ENCODE data around the gene C11orf52.
A peak's percentile ranks its signal among the peaks of the same experiment; 100 is the strongest.

Gene C11orf52

DNA sequence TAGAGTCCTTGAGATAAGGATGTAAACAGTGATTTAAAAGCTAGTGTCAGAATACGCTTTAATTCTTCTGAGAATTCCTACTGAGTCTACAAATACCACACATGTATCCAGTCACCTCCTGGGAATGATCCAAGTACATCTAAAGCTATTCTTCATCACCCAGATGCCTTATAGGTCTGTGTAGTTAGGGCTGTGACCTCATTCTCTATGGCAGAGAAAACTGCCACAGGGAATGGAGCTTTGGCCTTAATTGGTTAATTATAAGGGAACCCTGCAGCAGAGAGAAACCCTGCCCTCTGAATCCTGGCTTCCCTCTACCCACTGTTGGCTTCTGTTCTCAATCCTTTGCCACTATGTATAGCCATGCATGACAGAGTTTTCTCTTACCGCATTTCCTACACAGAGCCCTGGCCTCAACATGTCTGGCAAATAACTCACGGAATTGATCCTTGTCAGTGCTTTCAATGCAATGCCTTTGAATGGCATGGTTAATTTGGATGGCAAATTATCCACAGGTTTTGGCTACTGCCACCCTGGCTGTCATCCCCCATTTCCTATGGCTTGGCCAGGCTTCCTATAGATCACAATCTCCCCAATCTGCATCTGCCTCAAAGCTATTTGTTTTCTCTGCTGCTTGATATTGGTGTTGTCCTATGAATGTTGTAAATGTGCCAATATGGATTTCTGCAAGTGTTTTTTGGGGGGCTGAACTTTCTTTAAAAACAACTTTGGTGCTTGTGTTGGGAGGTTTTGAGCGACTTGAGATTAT lies 21.3 kb downstream of the C11orf52 start:
- DNase-seq, result no peak

DNA sequence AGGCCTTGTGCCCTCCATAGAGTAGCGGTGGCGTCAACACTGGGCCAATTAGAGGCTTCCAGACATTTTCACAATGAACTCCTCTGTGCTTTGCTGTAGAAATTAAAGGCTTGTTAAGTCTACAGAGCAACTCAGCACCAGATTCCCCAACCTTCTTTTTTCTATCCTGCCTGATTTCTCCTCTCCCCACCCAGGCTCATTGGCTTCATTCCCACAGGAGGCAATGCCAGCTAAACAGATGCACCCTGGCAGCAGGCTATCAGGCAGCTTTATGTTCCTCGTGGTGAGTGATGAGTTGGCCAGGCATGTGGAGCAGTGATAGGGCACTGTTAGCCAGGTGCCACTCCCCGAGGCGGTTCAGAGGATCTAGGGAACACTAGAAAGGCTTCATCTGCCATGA lies 23.2 kb downstream of the C11orf52 start:
- no peak for DNase-seq

DNA sequence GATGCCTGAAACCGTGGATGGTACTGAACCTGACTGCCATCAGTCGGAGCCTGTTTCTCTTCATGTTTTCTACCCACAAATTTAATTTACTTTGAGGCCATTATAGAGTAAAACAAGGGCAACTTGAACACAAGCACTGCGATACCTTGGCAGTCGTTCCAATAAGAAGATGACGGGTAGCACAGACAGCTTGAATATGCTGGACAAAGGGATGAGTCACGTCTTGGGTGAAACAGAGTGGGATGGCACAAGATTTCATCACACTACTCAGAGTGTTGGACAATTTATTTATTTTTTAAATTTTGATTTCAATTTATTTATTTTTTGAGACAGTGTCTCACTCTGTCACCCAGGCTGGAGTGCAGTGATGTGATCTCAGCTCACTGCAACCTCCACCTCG lies 24.1 kb downstream of the C11orf52 start:
- DNase-seq, result no peak

DNA sequence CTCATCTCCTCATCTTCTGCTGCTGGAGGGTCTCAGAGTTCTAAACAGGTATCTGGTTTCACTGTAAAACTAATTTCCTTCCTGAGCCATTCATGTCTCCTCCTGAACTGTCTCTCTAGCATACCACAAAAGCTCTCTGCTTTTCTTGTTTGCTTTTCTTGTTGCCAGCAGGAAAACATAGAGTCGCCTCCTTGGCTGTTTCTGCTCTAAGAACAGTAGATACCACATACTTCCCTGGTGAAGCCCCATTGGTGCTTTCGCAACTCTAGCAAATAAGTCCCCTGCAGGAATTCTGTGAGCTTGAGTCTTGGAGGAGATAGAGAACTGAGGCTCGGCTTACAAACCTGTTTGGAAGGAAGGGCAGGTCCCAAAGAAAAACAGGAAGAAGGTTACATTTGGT lies 25.4 kb downstream of the C11orf52 start:
- DNase-seq, result no peak

DNA sequence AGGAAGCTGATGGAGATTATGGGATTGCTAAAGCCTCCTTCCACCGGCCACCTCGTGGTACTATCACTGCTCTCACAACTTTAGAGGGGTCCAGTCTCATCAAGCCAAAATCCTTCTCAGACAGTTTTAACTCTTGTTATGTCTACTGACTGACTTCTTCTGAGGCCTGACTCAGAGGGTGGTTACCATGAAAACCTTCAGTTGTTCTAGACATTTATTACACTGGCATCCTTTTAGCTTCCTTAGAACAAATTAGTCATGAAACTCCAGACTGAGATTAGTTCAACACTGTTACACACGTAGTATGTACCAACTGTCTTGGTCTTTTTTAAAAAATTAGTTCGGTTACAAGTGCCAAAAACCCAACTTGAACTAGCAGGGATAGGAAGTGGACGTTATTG lies 25.9 kb downstream of the C11orf52 start:
- no peak for DNase-seq

DNA sequence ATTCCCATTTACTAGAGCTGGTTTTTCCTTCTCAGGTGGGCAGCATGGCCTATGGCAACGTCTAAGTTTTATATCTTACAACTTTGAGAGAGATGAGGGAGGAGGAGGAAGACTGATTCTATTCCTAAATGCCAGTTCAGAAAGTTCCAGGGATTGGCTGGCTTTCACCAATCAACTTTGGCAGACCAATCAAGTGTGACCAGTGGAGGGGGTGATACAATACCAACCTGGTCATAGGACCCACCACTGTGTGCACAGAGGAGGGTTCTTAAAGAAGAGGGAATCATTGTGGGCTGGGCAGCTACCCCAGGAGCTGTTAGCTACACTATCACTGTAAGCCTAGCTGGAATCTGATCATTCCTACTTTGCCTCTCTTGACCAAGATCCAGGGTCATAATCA lies 26.5 kb downstream of the C11orf52 start:
- DNase-seq, result no peak

DNA sequence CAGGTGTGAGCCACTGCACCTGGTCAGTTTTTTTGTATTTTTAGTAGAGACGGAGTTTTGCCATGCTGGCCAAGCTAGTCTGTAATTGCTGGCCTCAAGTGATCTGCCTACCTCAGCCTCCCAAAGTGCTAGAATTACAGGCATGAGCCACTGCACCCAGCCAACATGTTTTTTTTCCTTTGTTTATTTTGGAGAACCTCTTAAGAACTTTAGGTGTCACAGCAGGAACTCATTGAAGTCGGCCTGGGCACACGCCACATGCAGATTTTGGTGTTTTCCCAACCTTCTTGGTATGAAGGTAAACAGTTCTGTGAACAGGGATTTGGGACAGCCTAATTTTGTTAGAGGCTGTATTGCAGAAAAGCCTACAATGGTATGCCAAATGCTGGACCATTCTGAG lies 27.8 kb downstream of the C11orf52 start:
- DNase-seq, result no peak

DNA sequence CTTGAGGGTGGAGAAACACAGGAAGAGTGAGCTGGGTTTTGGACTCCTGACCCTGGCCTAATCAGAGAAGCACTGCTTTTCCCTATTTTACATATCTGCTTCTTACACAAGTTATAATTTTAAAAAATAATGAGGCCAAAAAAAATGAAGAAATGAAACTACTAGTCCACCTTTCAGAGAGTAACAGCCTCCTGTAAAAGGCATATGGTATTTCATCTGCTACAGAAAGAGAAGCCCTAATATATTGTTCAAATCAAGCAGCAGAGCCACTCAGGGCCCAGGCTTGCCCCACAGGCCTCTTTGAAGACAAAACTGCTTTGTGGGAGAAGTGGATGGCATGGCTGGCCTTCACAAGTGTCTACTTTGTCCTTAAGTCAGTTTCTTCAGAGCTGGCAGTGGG lies 28.4 kb downstream of the C11orf52 start:
- no peak for DNase-seq

DNA sequence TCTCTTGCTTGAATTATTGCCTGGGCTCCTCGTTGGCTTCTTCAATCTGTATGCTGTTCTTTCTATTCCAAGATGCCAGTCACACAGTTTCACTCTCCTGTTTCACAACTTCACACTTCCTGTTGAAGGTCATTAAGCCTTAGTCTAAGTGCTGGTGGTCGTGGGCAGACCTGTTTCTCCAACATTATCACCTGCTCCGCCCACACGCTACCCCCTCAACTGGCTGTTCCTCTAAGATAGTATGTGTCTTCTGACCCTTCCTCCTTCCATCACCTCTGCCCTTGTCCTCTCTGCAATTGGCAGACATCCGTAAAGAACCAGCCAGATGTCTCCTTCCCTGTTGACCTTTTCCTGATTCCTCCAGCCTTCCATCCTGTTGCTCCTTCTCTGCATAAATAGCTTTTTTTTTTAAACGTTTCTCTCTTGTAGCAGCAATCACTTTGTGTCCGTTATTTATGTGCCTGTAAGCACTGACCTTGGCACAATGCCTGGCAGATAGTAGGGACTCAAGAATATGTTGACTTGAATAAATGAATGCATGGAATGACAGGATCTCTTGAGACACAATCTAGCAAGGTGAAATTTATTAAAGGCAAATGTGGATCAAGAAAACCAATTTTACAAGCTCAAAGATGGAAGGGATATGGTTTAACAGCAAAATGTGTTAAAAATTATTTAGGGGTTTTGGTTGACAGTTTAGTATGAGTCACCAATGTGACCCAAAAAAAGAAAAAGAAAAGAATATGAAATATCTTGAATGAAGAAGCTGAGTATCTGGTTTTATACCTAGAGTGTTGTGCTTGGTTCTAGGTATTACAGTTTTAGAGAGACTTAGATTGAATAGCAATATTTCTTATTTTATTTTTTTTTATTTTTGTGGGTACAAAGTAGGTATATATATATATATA lies 31.1 kb downstream of the C11orf52 start:
- DNase-seq, result no peak

DNA sequence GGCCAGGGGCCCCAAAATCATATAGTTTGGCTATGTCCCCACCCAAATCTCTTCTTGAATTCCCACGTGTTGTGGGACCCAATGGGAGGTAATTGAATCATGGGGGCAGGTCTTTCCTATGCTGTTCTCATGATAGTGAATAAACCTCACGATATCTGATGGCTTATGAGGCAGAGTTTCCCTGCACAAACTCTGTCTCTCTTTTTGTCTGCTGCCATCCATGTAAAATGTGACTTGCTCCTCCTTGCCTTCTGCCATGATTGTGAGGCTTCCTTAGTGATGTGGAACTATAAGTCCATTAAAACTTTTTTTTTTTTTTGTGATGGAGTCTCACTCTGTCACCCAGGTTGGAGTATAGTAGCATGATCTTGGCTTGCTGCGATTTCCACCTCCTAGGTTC lies 32.9 kb downstream of the C11orf52 start:
- DNase-seq, result no peak

DNA sequence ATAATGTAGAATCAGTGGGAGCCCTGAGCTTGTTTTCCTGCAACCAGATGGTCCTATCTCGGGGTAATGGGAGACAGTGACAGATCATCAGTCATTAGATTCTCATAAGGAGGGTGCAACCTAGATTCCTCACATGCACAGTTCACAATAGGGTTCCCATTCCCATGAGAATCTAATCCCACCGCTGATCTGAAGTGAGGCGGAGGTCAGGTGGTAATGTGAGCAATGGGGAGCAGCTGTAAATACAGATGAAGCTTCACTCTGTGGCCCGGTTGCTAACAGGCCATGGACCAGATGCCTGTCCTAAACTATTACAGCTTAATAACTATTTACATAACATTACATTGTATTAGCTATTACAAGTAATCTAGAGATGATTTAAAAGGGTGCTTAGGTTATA lies 35.4 kb downstream of the C11orf52 start:
- DNase-seq, result no peak

DNA sequence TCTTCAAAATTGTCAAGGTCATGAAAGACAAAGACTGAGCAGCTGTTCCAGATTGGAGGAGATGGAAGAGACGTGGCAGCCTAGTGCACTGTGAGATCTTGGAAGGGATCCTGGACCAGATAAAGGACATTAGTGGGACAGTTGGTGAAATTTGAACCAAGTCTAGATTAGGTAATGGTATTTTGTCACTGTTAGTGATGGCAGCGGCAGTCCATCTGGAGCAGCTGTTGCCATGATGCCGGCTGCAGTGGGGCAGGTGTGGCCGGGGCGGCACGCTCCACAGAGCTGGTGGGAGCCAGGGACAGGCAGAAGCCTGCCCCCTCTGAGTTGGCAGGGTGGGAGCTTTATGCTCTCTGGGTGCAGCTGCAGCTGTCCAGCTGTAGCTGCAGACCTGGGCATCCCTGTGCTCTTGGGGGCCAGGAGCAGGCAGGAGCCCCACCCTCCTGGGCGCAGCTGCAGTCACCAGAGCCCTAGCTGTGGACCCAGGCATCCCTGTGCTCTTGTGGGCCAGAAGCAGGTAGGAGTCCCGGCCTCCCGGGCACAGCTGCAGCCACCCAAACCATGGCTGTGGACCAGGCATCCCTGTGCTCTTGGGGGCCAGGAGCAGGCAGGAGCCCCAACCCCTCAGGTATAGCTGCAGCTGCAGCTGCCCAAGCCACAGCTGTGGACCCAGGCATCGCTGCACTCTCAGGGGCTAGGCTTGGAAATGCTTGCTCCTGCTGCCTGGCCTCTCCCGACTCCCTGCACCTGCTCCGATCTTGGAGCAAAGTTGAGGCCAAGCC lies 39.1 kb downstream of the C11orf52 start:
- no peak for DNase-seq

DNA sequence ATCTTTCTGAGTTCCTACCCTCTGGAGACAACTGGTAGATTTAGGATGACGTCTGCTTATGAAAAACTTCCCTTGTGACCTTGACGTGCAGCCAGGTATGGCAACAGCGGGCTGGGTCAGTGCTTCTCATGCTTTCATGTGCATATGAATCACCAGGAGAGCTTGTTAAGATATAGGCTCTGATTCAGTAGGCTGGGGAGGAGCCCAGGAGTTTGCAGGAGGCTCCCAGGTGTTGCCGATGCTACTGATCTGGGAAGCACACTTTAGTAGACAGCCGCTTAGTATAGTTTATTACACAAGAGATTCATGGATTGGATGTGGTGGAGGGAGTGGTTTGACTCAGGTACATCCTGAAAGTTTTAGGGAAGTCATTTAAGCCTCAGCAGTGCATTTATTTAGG lies 42.2 kb downstream of the C11orf52 start:
- no peak for DNase-seq

DNA sequence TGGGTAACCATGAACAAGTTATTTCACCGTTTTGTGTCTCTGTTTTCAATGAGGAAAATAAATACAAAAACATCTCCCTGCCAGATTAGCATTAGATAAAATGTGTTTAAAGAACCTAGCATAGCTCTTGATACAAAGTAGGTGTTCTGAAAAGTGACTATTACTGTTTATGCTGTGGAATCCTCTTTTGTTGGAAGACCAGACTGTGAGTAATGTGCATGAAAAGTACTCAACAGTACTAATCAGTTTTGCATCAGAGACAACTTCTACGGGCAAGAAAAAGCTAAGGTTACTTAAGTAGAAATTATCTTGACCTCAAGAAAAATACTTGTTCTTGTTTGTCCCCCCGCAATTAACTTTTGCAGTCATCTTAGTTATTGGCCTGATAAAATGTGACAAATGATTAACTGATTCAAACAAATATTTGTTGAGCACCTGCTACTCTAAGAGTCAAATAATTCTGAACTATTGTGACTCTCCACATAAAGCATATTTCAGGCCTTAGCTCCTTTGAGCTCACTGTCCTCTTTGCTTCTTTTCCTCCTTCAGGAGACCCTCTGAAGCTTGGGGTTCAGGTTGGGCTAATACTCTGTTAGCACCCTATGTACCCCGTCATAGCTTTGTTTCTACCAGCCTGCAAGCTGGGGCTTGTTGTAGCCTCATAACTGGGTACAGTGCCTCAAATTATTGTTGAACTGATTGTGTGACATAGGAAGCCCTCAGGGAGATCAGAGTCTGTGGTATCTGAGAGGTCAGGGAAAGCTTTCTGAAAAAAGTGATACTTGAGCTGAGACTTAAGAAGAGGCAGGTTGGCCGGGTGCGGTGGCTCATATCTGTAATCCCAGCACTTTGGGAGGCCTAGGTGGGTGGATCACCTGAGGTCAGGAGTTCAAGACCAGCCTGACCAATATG lies 42.9 kb downstream of the C11orf52 start:
- no peak for DNase-seq

DNA sequence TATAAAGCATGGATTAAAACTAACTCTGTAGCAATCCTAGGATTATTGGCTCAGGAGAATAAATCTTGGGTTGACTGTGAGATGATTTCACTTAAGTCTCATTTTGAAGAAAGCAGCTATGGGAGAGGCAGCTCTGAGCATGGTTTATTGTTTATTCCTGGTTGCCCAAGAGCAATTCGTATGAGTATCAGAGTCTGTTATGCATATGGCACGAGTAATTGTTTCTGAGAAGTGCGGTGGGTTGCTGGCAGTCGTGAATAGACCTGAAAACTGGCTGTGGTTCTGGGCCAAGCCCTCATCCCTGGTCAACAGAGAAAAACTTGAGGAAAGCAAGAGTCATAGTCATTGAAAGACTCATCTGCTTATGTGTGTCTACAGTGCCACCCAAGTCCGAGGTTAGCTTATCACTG lies 45.2 kb downstream of the C11orf52 start:
- peak; percentile 57 for DNase-seq

DNA sequence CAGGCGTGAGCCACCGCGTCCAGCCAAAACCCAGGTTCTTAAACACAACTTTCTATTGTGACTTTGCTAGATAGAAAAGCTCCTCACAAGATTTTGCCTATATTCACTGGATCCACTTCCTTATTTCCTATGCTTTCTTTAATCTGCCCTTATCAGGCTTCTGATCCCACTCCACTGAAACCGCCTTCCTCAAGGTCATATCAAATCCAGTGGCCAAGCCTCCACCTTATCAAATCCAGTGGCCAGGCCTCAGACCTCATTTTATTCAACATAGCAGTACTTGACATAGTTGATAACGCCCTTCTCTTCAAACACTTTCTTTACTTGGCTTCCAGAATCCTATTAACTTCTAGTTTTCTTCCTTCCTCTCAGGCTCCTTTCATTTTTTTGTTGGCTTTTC lies 48.0 kb downstream of the C11orf52 start:
- DNase-seq, result no peak

DNA sequence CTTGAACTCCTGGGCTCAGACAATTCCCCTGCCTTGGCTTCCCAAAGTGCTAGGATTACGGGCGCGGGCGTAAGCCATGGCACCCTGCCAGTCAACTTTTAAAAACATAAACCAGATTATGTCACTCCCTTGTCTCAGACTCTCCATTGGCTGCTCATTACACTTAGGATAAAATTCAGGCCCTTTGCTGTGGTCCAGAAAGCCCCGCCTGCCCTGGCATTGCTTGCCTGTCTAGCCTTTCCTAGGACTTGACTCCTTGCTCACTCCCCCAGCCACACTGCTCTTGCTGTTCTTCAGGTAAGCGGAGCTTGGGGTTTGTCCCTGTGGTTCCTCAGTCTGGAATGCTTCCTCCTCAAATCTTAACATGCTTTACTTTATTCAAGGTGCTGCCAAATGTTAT lies 48.9 kb downstream of the C11orf52 start:
- DNase-seq, result no peak

DNA sequence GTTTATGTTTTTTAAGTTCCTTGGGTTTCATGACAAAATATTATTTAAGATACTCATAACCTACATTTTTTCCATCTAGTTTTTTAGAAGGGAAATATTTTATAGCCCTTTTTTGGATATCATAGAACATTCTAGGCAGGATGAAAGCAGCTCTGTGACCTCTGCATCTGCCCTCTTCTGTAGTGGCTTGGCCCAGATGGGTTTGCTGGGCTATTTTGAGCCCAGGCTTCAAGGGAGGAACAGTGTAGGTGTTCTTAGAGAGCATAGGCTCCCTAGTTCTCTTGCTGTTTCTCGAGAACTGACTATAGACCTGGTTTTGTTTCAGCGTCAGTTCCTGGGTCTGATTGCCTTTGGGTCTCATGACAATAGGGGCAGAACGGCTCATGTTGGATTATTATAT lies 50.6 kb downstream of the C11orf52 start:
- DNase-seq, result no peak

DNA sequence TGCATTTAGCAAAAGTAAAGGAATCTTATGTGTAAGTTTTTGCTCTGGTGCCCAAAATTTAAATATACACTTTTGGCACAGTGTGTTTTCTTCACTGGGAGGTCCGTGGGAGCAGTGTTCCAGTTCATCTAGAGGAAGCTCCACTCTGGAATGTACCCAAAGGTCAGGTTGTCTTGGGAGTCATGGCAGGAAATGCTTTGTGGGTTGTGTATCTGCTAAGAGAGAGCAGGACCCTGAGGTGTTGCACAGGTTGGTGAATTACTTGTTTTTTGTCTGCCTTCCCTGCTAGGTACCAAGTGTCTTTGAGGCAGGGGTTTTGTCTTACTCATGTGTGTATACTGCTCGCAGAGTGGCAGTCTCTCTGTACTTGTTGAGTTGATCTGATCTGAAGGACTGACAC lies 55.7 kb downstream of the C11orf52 start:
- DNase-seq, result no peak

DNA sequence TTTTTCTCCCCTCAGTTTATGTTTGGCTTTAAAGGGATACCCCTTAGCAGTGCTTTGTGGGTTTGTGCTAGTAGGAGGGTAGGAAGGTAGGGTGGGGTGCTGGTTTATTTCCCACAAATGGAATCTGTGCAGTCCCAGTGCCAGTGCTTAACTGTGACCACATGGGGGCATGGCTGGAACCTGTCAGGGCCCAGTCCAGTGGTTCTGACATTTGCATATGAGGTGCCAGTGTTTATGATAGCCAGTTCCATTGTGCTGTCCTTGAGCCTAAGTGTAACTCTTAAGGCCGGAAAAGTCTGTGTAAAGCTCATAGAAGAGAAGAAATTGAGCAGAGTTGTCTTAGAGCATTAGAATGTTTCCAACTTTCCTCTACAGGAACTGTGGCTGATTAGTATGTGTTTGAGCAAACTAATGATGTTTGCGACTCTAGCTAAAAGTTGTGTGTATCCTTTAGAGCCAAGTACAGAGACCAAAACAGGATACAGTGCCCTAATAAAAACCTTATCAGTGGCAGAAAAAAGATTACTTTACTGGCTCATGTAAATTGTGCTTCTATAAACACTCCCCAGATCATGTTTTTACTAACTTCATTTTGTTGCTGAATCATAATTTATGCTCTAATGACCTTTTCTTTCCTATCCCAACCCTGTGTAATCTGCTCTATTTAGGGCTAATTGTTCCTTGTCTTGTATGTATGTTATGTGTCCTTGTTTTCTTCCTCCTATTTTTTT lies 56.5 kb downstream of the C11orf52 start:
- no peak for DNase-seq

DNA sequence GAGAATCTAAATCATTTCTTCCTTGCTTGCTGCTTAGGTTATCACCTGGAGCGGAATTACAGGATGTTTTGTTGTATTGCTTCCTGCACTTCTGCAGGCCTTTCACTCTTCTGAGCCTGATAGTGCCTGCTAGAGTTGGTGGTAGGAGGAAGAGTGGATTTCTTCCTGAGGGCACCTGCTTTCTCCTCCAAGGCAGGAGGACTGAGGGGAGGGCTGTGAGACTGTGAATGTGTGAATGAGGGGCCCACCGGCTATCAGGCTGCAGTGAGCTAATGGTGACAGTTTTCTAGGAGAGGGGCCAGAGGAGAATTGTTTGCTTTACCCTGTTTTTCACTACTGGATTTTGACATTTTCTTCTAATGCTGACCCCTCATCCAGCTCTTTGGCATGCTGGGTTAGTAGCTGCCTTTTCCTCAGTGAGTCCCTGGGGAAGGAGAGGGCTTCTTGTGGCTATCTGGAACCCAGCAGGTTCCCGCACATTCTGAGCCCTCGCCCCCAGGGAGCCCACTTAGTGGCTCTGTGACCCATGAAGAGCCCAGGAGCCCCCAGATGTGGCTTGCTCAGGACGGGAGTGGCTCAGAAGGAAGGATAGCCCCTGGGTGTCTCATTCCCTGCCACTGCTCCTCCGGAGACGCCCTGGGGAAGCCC lies 57.5 kb downstream of the C11orf52 start:
- DNase-seq, result no peak

Data from stimulated activated CD8-positive, alpha-beta memory T cell treated with anti-CD3 and anti-CD28 coated beads, Interleukin-4, amount 100 ng/mL, for 48 hours (primary cell).